GM21737 (cell line): ENCODE data around the gene ACTRT2.

Experiments
- ATAC-seq: cut with Tn5 transposase; IDR thresholded peaks from one replicate; pipeline ENCODE4 v1.9.1; 2021; ENCODE audit warnings: mild to moderate bottlenecking, moderate library complexity; ENCODE audit not compliant: unreplicated experiment

The ACTRT2 gene

DNA sequence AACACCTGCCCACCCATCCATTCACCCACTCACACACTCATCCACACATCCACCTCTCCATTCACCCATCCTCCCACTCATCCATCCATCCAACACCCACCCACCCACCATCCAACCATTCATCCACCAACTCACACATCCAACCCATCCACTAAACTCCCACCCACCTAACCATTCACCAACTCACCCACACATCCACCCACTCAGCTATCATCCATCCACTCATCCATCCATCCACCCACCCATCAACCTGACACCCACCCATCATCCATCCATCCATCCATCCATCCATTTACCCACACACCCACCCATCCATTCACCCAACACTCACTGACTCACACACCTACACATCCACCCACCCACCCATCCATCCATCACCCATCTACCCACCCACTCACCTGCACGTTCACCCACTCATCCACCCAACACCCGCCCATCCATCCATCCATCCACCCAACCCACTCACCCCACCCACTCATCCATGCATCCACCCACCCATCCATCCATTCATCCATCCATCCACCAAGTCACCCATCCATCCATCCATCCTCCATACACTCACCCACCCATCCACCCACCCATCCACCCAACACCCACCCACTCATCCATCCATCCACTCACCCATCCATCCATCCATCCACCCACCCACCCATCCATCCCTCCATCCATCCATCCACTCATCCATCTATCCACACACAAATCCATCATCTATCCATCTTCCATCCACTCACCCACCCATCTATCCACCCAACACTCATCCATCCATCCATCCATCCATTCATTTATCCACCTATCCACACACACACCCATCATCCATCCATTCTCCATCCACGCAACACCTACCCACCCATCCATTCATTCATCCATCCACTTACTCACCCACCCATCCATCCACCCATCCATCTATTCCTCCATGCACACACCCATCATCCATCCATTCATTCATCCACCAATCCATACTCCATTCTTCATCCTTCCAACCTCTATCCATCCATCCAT, 30.3 kb downstream of the ACTRT2 start:
- ATAC-seq, result no peak

DNA sequence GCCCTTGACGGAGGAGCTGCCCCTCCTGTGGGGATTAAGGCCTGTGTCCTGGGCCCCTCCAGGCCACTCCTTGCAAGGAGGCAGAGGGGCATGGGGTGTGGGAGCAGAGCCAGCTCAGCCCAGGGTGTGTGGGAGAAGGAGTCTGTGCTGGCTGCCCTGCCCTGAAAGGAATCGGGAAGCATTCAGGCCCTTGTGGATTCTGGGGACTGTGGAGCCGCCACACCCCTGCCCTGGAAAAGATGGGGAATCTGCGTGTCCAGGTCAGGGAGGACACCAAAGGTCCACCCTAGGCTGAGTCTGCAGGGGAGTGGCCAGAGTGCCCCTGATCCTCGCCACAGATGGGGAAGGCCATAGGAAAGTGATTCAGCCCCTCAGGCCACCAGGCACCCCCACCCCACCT, 31.2 kb downstream of the ACTRT2 start:
- ATAC-seq, result no peak

DNA sequence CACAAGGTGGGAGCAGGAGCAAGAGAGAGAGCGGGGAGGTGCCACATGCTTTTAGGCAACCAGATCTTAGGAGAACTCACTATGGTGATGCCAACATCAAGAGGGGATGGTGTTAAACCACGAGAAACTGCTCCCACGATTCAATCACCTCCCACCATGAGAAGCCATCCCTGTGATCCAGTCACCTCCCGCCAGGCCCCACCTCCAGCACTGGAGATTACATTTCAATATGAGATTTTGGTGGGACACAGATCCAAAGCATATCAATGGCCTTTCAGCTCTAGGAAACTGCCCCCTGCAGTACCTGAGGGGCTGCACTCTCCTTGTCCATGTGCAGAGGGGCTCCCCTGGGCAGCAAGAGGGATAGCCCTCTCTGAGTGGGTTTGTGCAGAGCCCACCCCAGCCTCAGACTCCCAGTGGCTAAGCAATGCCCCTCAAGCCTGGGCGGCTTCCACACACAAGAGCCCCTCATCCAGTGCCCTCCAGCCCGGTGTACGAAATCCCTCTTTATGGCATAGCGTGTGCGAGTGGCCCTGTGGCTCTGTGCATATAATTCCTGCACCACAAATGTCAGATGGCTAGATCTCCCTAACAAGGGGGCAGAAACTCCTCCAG, 32.2 kb downstream of the ACTRT2 start:
- ATAC-seq, result no peak

DNA sequence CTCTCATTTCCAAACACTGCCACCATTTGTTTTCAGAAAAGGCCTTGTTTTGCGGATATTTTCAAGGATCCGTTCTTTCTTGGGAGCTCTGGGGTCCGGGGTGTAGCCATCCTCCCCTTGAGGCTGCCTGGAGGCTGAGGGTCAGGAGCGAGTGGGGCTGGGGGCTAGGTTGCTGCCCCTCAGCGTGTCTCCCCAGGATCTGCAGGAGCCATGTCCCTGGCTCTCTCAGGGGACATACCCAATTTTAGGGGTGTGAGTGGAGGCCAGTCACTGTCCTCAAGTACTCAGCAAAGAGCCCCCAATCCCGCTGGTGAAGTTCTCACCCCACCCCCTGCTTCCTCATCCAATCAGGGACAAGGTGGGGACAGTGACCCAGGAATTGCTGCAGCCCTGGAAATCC, 32.7 kb downstream of the ACTRT2 start:
- ATAC-seq, result no peak

DNA sequence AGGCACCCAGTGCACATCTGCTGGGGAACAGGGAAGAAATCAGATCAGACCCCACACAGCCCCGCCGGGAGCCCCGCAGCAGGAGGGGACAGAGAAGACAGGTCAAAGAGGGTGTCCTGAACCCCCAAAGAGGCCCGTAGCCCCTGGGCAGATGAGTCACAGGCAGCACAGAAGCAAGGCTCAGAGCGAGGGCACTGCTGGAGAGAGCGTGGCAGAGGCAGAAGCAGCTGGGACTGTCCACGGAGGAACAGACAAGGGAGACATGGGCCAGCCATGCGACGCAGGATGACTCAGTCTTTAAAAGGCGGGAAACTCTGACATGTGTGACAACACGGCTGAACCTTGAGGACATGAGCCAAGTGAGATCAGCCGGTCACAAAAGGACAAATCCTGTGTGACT, 33.2 kb downstream of the ACTRT2 start:
- ATAC-seq, result no peak

DNA sequence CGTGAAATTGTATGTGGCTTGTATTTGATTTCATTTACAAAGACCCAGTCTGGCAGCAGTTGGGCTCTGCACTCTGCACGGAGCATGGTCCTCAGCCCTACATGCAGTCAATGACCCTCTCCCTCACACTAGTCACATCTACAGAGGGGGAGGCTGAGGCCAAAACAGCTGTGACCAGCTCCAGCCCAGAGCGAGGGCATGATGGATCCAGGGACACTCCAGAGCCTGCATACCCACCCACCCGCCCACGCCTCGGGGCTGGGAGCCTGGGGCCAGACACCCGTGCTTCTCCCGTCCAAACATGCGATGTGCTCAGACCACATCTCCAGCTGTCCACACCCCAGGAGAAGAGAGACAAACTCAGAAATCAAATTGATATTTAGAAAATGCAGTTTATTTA, 33.8 kb downstream of the ACTRT2 start:
- no peak for ATAC-seq

DNA sequence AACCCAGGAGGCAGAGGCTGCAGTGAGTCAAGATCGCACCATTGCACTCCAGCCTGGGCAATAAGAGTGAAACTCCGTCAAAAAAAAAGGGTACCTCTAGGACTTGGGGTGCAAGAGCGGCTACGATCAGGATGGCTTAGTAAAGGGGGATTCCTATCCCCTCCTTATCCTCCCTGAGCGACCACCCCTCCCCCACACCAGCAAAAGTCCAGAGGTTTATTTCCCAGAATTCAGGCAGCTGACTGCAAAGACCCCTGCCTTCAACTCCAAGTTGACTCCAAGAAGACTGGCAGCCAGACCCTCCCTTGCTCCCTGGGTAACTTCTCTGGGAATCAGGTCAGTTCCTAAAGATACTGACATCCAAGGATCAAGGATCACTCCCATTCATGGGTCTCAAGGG, 35.4 kb downstream of the ACTRT2 start:
- no peak for ATAC-seq

DNA sequence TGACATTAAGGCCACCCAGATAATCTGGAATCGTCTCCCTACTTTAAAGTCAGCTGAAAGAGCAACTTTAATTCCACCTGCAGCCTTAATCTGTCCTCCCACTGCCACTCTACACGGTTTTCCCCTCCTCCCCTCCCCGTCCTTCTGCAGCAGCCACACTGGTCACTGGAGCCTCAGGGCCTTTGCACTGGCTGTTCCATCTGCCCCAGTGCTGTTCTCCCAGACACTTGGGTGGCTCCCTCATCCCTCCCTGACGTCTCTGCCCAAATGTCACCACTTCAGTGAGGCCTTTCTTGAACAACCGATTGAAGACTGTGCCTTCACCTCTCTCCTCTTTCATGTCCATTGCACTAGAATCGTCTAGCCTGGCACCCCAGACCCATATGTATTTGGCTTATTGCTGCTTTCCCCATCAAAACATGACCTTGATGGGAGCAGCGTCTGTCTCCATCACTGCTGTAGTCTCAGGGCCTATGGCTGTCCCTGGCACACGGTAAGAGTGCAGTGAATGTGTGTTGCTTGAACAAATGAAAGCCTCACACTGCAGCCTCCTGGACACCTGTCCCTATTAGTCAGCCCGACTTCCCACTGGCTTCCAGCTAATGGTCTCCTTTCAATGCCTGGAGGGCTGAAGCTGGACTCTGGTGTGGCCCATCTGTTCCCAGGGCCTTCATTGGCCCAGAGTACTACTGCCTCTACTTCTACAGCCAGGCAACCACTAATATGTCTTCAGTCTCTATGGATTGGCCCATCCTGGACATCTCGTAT, 37.2 kb downstream of the ACTRT2 start:
- no peak for ATAC-seq

DNA sequence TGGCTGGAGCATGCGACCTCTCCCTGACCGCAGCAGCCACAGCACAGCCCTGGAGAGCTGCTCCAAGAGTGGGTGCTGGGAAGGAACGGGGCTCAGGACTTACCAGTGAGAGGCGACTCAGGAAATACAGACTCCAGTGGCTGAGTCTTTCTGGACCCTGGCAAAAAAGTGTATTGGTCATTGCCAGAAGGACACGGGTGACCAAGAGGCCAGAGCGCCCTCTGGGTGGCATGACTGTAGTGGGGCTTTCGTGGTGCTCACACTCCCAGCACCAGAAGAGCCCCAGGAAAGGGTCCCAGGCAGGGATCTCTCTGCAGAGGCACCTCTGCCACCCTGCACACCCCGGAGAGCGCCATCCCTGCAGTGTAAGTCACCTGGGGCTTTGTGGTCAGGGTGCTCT, 38.9 kb downstream of the ACTRT2 start:
- ATAC-seq, result no peak

DNA sequence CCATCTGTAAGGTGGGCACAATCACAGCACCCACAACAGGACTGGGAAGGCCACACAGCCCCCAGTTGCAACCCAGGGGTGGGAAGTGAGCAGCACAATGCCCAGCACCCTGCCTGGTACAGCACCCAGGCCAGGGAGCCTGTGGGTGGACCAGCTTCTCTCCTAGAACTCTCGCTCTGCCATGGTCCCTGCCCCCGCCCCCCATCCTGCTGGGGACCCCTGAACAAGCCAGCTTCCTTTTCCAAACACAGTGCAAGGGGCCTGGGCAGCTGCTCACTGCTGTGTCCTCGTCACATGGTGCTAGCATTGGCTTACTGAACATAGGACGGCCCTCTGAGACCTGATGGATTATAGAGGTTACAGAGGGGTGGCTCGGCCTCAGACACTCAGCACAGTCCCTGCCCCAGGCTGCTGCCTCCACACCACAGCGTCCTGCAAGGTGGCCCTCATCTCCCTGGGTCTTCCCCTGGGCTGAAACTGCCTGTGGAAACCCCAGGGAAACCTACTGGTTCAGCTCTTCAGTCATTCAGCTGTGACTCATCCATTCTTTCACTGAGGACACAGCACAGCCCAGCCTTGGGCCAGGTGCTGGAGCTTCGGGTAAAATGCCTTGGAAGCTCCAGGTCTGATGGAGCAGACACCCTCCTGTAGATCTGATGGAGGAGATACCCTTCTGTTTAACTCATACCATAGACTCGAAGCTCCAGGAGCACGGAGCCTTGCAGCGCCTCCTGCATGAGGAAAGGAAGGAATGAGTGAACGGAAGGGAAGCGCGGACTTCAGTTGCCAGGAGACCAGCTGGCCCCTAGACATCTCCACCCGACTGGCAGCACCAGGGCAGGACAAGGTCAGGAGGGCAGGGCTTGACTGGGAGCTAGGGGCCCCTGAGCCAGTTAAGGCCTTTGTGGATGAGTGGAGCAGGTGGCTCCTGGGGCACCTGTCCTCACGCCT, 39.6 kb downstream of the ACTRT2 start:
- ATAC-seq, result no peak

DNA sequence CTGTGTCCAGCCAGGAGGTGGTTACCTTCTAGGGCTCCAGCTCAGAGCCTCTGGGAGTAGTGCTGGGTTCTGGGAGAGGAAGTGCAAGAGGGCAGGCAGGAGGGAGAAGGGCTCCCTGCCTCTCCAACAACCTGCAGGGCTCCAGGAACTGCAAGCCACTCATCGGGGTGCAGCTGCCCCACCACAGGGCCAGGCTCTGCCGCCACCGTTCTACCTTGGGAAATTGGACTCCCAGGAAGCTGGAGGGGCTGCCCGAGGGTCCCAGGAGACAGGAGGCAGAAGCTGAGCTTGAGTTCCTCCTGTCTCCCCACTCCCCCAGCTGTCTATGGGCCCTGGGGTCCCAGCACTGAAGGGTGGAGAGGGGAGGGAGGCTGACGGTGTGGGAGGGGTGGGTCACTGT, 40.3 kb downstream of the ACTRT2 start:
- ATAC-seq, result no peak

DNA sequence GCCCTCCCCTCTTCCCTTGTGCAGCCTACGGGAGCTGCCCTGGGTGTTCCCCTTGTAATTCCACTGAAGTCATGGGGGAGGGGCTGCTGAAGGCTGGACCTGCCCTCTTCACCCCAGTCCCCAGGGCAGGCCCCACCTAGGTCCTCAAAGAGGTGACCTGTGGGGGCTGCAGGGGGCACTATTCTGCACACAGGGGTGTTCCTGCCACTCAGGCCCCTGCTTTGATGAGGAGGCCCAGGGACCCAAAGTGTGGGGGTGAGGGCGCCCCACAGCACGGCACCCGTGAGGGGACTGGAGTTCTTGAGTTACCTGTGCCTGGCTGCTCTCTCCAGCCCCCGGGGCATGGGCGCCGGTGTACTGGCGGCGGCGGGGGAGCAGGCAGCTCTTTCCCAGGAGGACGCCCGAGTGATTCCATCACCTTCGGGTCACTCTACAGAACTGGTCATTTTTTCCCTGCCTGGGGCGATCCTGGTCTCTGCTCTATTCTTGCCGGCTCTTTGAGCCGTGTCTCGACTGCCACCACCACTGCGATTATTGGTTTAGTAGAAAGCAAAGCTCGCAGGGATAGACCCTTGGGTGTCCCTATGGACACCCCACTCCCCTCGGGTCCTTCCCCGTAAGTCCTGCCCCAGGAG, 40.8 kb downstream of the ACTRT2 start:
- no peak for ATAC-seq

DNA sequence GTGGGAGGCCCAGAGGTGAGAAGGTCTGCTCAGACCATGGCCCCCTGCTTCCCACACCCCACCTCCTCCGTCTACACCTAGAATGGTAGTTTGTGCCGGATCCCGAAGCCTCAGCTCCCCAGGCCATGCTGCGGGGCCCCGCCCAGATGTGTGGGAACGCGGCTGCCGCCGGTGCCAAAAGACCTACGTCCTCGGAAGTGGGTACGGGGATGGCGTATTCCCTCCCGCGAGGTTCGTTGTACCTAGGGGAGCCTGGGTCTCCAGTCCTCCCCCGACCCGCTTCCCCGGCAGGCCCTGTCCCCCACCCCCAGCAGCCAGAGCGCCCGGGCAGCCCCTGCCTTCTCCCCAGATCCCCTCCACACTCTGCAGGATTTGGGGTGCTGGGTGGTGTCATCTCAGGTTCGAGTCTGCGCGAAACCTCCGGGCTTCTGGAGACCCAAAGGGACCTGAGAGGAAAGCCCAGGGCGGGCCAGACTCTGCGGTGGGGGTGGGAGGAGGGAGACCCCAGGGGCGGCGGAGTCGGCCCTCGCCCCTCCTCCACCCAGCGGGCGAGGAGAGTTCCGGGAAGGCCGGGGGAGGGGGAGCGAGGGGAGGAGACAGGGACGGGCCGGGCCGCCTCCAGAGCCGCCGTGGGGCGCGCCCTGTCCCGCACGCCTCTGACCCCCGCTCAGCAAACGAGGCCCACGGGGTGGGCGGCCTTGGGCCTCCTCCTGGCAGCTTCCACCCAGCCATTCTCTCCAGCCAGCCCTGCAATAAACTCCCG, 41.5 kb downstream of the ACTRT2 start:
- no peak for ATAC-seq

DNA sequence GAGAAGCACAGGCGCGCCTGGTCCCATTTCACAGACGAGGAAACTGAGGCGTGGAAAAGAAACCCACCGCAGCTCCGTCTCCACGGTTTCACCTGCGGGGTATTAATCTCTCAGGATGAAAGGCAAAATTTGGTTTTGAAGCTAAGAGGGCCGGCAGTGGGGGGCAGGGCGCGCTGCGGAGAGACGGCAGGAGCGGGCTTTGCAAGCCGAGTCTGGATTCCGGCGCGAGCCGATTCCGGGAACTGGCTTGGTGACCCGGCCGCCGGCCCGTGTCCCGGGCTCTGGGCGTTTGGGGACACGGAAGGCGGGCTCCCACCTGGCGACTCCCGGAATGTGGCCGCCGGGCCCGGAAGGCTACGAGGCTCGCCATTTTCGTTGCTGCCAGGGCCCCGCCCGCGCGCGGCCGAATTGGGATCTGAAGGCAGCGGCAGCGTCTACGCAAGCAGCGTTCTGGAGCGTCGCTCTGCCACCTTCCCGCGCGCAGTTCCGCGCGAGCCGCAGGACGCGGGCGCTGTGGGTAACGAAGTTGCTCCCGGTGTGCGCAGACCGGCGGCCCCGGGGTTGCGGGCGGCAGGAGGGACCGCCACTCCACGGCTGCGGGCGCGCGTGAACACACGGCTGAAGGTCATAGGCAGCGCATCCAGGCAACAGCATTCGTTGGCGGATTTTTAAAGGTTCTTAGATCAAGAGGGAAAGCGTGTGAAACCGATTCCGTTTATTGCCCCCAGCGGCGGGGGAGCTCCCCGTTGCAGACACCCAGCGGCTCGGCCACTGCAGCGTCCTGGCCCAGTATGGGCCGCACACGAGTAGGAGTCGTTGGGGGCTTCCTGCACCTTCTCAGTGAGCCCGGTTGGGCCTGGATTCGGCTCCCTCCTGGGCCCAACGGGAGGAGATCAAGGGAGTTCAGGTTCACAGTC, 42.4 kb downstream of the ACTRT2 start:
- no peak for ATAC-seq

DNA sequence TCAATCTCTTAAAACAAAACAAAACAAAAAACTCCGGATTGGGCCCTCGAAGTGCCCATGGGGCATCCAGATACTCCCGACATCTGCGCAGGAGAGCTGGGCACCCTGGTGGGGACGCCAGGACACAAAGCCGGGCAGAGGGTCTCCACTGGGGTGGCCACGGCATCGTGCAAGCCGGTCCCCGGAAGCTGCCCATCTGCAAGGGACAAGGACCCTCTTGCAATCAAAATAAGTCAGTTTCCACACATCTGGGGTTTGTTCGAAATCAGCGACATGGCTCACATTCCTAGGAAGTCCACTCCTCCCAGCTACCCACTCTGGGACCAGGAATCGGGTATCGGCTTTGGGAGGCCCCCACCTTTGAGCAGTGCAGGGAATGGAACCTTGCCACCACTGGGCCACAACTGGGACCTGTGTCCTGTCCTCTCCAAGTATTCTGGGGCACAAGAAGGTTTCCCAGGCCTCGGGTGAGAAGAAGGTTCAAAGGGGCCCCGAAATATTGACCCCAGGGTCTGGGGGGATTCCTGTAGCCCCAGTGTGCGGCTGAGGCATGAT, 43.1 kb downstream of the ACTRT2 start:
- ATAC-seq, result no peak

DNA sequence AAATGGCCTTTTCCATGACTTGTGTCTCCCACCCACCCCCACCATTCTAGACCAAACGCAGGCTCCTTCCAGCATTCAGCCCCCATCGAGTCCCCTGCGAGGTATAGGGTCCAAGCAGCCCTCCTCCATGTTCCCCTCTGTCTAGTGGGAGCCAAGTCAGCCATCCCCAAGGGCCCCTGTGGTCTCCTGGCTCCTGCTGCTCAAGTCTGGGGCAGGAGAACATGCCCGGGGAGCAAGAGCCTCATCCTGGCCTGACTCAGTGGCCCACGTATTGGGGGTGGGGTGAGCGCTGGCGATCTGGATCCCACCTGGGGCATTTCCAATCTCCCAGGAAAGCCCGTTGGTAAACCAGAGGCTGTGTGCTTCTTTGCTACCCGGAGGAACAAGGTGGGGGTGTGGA, 43.6 kb downstream of the ACTRT2 start:
- ATAC-seq, result no peak

DNA sequence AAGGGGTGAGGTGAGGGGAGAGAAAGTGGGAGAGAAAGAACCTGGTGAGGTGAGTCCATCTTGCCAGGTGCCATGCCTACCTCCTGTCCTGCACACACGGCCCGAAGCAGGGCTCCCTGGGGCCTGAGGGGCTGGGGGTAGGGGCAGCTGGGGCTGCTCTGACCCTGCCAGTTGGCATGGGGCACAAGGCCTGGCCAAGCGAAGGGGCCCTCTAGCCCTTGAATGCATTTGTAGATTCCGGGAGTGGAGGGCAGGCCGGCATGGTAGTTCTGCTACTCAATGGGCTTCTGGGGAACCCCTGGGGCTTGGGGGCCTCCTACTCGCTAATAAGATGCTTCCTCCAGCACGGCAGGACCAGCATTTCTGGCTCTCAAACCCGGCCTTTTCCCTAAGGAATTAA, 44.1 kb downstream of the ACTRT2 start:
- no peak for ATAC-seq

DNA sequence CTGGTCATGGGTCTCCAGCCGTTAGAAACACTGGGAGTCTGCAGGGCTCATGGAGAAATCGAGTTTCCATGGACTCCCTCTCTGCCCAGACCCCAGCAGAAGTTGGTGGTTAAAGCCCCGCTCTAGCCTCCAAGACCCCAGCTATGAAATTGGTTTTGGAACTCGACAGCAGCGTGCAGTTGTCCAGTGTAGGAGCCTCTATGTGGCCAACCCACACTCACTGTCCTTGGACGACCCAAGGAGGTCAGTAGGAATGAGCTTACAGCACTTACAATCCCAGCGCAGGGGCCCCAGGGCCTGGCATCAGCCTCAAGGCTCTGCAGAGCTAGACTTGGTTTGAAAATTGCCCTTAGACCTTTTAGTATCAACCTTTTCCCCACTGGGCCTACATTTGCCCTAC, 44.5 kb downstream of the ACTRT2 start:
- ATAC-seq, result no peak
